Colonic mucosa (tissue), 4 donors: Measurements from ENCODE around the gene CLN6. TPM values are rescaled to one million over a fixed set of nuclear protein-coding genes. Genes with fewer than 3 reads are reported as not detected.
"Not testable (repeated sequence)": the region's sequence is repeated elsewhere in the genome, so short reads cannot be mapped to it uniquely, and the experiment has no call there.

Experiments
- DNase-seq: peaks from one replicate; pipeline ENCODE4 v3.0.0-alpha.2; 2020
- H3K27ac ChIP-seq: fragments of 200-600 bp; one replicate; pipeline ENCODE4 v1.8.0; 2021
- H3K27me3 ChIP-seq: fragments of 200-600 bp; one replicate; pipeline ENCODE4 v1.8.0; 2021
- H3K36me3 ChIP-seq: fragments of 200-600 bp; one replicate; pipeline ENCODE4 v1.8.0; 2021
- H3K4me1 ChIP-seq: fragments of 200-600 bp; one replicate; pipeline ENCODE4 v1.8.0; 2021; ENCODE audit warnings: mild to moderate bottlenecking
- H3K4me3 ChIP-seq: fragments of 200-600 bp; one replicate; pipeline ENCODE4 v1.8.0; 2021
- H3K9ac ChIP-seq, 2 donors: one replicate each; pipeline ENCODE4 v1.7.0; 2013; ENCODE audit warnings: control low read depth in 2 of 2, low read depth in 2 of 2, low read length in 2 of 2
- H3K9me3 ChIP-seq: fragments of 200-600 bp; one replicate; pipeline ENCODE4 v1.8.0; 2021
- CTCF ChIP-seq: fragments of 200-600 bp; IDR thresholded peaks from one replicate; pipeline ENCODE4 v1.8.0; 2022; ENCODE audit warnings: antibody characterized with exemption, mild to moderate bottlenecking
- intact Hi-C: fragments of 100-400 bp; cut with DNase I; formaldehyde crosslinking; loops from one replicate; pipeline ENCODE4 v1.14.1; 2022
- total RNA-seq, 2 donors: library from RNA; stranded (reverse); fragmentation: NEBNext Ultra II Directional in 1 of 2; extraction: Animal tissue kit (Norgen Biotek cat#: 25700) in 1 of 2; gene quantifications; one replicate each; pipeline ENCODE4 v1.2.1, GENCODE V29; 2021
- donor health status: healthy.
- donor health status: DM: no; HTN: no; CAD: no.
- donor health status: DM: no; HTN: no; CAD: no.

The CLN6 gene
- total RNA-seq, 2 donors from 2014 or later: 18.9 to 55.8 TPM

GRCh38 chr15:68224546-68225250 is 4.8 kb downstream of the CLN6 start:
- Histone ChIP-seq H3K36me3 (no peaks in the 10 kb centered on the region), H3K4me1 (no peaks in the 10 kb centered on the region), H3K9ac (no peak overlapping the region), H3K27ac (no peak overlapping the region), H3K9me3 (no peaks in the 10 kb centered on the region), H3K27me3 (no peaks in the 10 kb centered on the region), H3K4me3 (no peak overlapping the region)
- intact Hi-C loops: no loop called here
- DNase-seq: no peak
- TF ChIP-seq CTCF: no peak

- TF ChIP-seq CTCF: no peak
- H3K4me1 ChIP-seq: no peaks in the 10 kb centered on the region
- no peak overlapping the region for H3K9ac ChIP-seq
- no peak overlapping the region for H3K4me3 ChIP-seq
- no peaks in the 10 kb centered on the region for H3K27me3 ChIP-seq
- no peak overlapping the region for H3K27ac ChIP-seq
- intact Hi-C loops: no loop called here
- no peaks in the 10 kb centered on the region for H3K36me3 ChIP-seq
- DNase-seq: no peak
- no peaks in the 10 kb centered on the region for H3K9me3 ChIP-seq
These were observed 5.4 kb downstream of the CLN6 start for GRCh38 chr15:68224108-68224507.

- no peak for DNase-seq
- H3K27ac ChIP-seq: no peak overlapping the region
- no peak for TF ChIP-seq CTCF
- H3K9me3 ChIP-seq: no peaks in the 10 kb centered on the region
- intact Hi-C loops: no loop called here
- H3K9ac ChIP-seq: no peak overlapping the region
- no peaks in the 10 kb centered on the region for H3K4me1 ChIP-seq
- H3K4me3 ChIP-seq: no peak overlapping the region
- no peaks in the 10 kb centered on the region for H3K27me3 ChIP-seq
- no peaks in the 10 kb centered on the region for H3K36me3 ChIP-seq
These were observed 6.4 kb downstream of the CLN6 start for GRCh38 chr15:68223171-68223570.

DNA sequence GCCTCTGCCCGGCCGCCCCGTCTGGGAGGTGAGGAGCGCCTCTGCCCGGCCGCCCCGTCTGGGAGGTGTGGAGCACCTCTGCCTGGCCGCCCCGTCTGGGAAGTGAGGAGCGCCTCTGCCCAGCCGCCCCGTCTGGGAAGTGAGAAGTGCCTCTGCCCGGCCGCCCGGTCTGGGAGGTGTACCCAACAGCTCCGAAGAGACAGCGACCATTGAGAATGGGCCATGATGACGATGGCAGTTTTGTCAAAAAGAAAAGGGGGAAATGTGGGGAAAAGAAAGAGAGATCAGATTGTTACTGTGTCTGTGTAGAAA is 7.1 kb downstream of the CLN6 start:
- intact Hi-C loops, H3K9ac ChIP-seq, H3K9me3 ChIP-seq, H3K36me3 ChIP-seq, H3K4me1 ChIP-seq, H3K27me3 ChIP-seq, DNase-seq, H3K4me3 ChIP-seq, H3K27ac ChIP-seq: not testable (repeated sequence)

- intact Hi-C loops, H3K36me3 ChIP-seq, H3K4me1 ChIP-seq, H3K27ac ChIP-seq, H3K4me3 ChIP-seq, H3K9ac ChIP-seq, H3K27me3 ChIP-seq, H3K9me3 ChIP-seq: not testable (repeated sequence)
- DNase-seq: peak; percentile 6
These were observed 7.7 kb downstream of the CLN6 start for GRCh38 chr15:68221530-68222431.

DNA sequence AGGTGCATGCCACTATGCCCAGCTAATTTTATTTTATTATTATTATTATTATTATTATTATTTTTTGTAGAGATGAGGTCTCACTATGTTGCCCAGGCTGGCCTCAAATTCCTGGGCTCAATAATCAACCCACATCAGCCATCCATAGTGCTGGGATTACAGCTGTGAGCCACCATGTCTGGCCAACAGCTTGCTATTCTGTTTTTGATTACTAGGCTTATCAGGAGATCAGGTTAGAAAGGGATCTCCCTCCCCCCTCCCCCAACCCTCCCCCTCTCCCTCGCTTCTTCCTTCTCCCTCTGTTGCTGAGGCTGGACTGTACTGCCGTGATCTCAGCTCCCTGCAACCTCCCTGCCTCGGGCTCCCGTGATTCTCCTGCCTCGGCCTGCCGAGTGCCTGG is 8.6 kb downstream of the CLN6 start:
- peak; percentile 3 for DNase-seq
- Histone ChIP-seq H3K9me3 (no peaks in the 10 kb centered on the region), H3K27me3 (no peaks in the 10 kb centered on the region), H3K27ac (no peak overlapping the region), H3K9ac (no peak overlapping the region), H3K36me3 (no peaks in the 10 kb centered on the region), H3K4me3 (no peak overlapping the region), H3K4me1 (no peaks in the 10 kb centered on the region)
- intact Hi-C loops: no loop called here
- no peak for TF ChIP-seq CTCF
